Effector memory CD8-positive, alpha-beta T cell (primary cell): ENCODE measurements around the gene GRIP2.

Source experiments
- ATAC-seq: fragments of 150-1000 bp; cut with Tn5 transposase; replicated peaks from 2 replicates; pipeline ENCODE4 v1.10.0; 2021; ENCODE audit warnings: mild to moderate bottlenecking, moderate library complexity
- DNase-seq, 3 experiments: peaks; one replicate each; pipeline ENCODE4 v3.0.0; 2021
- H3K27ac Mint-ChIP-seq, 2 donors: one replicate each; pipeline ENCODE4 v1.8.0; 2022; ENCODE audit warnings: mild to moderate bottlenecking in 2 of 2, mixed read lengths in 2 of 2, moderate library complexity in 2 of 2
- H3K27me3 Mint-ChIP-seq, 2 donors: one replicate each; pipeline ENCODE4 v1.8.0; 2022; ENCODE audit warnings: mixed read lengths in 2 of 2
- H3K36me3 Mint-ChIP-seq: one replicate; pipeline ENCODE4 v1.8.0; 2022; ENCODE audit warnings: mild to moderate bottlenecking, moderate library complexity, mixed read lengths; ENCODE audit not compliant: insufficient read depth
- H3K4me1 Mint-ChIP-seq, 2 donors: one replicate each; pipeline ENCODE4 v1.8.0; 2022; ENCODE audit warnings: low read depth in 2 of 2, mixed read lengths in 2 of 2
- H3K4me3 Mint-ChIP-seq, 2 donors: one replicate each; pipeline ENCODE4 v1.8.0; 2022; ENCODE audit warnings: mild to moderate bottlenecking in 2 of 2, mixed read lengths in 2 of 2, moderate library complexity in 2 of 2
- H3K9me3 Mint-ChIP-seq, 2 donors: one replicate each; pipeline ENCODE4 v1.8.0; 2022; ENCODE audit warnings: mixed read lengths in 2 of 2

The GRIP2 gene

GRCh38 chr3:14441240-14441919 lies 98.8 kb downstream of the GRIP2 start:
- DNase-seq (no peak), ATAC-seq (no peak)
- H3K27ac Mint-ChIP-seq: peak overlapping the region; percentile 17 to 33
- peaks cover 27 to 30% of the 10 kb centered on the region in 2 donors for H3K4me1 Mint-ChIP-seq
- no peaks in the 10 kb centered on the region for H3K27me3 Mint-ChIP-seq
- H3K4me3 Mint-ChIP-seq: no peak overlapping the region
- H3K36me3 Mint-ChIP-seq: peaks cover 23% of the 10 kb centered on the region
- H3K9me3 Mint-ChIP-seq: no peaks in the 10 kb centered on the region

DNA sequence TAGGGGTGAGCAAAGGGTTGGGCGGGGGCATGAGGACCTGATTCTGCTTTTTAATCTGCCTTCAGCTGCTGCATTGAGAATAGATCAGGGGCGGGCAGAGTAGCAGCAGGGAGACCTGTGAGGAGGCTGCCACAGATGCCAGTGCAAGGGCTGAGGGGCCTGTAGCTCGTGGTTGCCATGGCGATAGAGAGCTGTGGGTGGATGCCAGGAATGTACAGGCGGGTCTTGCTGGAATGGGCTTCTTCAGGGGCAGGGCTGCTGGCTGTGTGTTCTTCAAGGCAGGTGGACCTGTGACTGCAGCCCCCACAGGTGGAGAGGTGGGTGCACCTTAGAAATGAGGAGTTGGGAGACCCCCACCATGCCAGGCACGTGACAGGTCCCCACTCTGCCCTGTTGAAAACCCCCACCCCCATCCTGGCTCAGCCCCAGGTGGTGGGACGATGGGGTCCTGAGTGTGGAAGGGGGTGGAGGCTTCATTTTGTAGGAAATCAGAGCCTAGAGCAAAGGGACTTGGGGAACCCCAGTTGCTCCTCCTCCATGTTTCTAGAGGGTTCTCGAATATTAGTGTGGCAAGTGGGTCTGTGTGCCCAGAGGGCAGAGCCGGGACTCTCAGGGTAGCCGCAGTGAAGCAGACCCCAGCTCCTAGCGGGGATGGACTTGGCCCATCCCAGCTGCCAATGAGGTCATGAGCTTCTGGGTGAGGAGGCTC lies 99.5 kb downstream of the GRIP2 start:
- Mint-ChIP-seq H3K27ac (peak overlapping the region; percentile 84 to 90), H3K27me3 (no peaks in the 10 kb centered on the region), H3K9me3 (no peaks in the 10 kb centered on the region), H3K36me3 (peaks cover 18% of the 10 kb centered on the region), H3K4me3 (no peak overlapping the region), H3K4me1 (peaks cover 27 to 30% of the 10 kb centered on the region in 2 donors)
- no peak for DNase-seq
- no peak for ATAC-seq

- ATAC-seq (no peak), DNase-seq (no peak)
- Mint-ChIP-seq H3K4me1 (peaks cover 31 to 34% of the 10 kb centered on the region in 2 donors), H3K4me3 (no peak overlapping the region), H3K36me3 (peaks cover 21% of the 10 kb centered on the region), H3K27ac (peak overlapping the region; percentile 84 to 90), H3K27me3 (no peaks in the 10 kb centered on the region), H3K9me3 (no peaks in the 10 kb centered on the region)
These were observed 100.0 kb downstream of the GRIP2 start for GRCh38 chr3:14440168-14440518.

GRCh38 chr3:14439501-14440167 lies 100.5 kb downstream of the GRIP2 start:
- Mint-ChIP-seq H3K9me3 (no peaks in the 10 kb centered on the region), H3K27me3 (no peaks in the 10 kb centered on the region), H3K36me3 (peaks cover 22% of the 10 kb centered on the region), H3K27ac (peak overlapping the region; percentile 84 to 90), H3K4me3 (no peak overlapping the region), H3K4me1 (peaks cover 36 to 39% of the 10 kb centered on the region in 2 donors)
- peak; percentile 11 for ATAC-seq
- no peak for DNase-seq
